DOHH2 (cell line): ENCODE results near the gene PELI3.

ENCODE experiments used
- H3F3A ChIP-seq: fragments of 200-600 bp; sonication (generic), shearing (Covaris generic); 2 replicates; pipeline ENCODE4 v1.6.0; 2016; ENCODE audit warnings: antibody characterized with exemption, mild to moderate bottlenecking; ENCODE audit not compliant: control insufficient read depth, insufficient read depth
- H3K27ac ChIP-seq: fragments of 200-600 bp; sonication (generic); 2 replicates; pipeline ENCODE4 v1.5.1; 2014; ENCODE audit warnings: low read depth, mild to moderate bottlenecking, low read length, moderate library complexity
- H3K27me3 ChIP-seq: fragments of 200-600 bp; sonication (generic); 2 replicates; pipeline ENCODE4 v1.6.1; 2014; ENCODE audit warnings: mild to moderate bottlenecking, low read length, mixed read lengths; ENCODE audit not compliant: control insufficient read depth
- H3K36me3 ChIP-seq: fragments of 200-600 bp; sonication (generic); 2 replicates; pipeline ENCODE4 v1.6.1; 2014; ENCODE audit warnings: mild to moderate bottlenecking, low read length, moderate library complexity, mixed read lengths; ENCODE audit not compliant: control insufficient read depth
- H3K4me1 ChIP-seq: fragments of 200-600 bp; sonication (generic); 2 replicates; pipeline ENCODE4 v1.6.1; 2014; ENCODE audit warnings: mild to moderate bottlenecking, low read length, mixed read lengths; ENCODE audit not compliant: control insufficient read depth
- H3K4me2 ChIP-seq: fragments of 200-600 bp; sonication (generic); 2 replicates; pipeline ENCODE4 v1.6.0; 2014; ENCODE audit warnings: mild to moderate bottlenecking, low read length, moderate library complexity
- H3K4me3 ChIP-seq: fragments of 200-600 bp; sonication (generic); 2 replicates; pipeline ENCODE4 v1.5.1; 2014; ENCODE audit warnings: mild to moderate bottlenecking, low read length, mixed read lengths
- H3K79me2 ChIP-seq: fragments of 200-600 bp; sonication (generic); 2 replicates; pipeline ENCODE4 v1.6.1; 2014; ENCODE audit warnings: mild to moderate bottlenecking, low read length, mixed read lengths; ENCODE audit not compliant: control insufficient read depth
- H3K9me2 ChIP-seq: fragments of 200-600 bp; sonication (generic); replicated peaks from 2 replicates; pipeline ENCODE4 v1.6.1; 2014; ENCODE audit warnings: mild to moderate bottlenecking, low read length, mixed read lengths; ENCODE audit not compliant: control insufficient read depth
- H3K9me3 ChIP-seq: fragments of 200-600 bp; sonication (generic); 2 replicates; pipeline ENCODE4 v1.6.1; 2014; ENCODE audit warnings: antibody characterized with exemption, low read length, mixed read lengths; ENCODE audit not compliant: control insufficient read depth, insufficient read depth
- H4K20me1 ChIP-seq: fragments of 200-600 bp; sonication (generic); 2 replicates; pipeline ENCODE4 v1.6.0; 2014; ENCODE audit warnings: low read depth, mild to moderate bottlenecking, antibody characterized with exemption, low read length, moderate library complexity; ENCODE audit not compliant: control insufficient read depth, insufficient read depth
- EZH2phosphoT487 ChIP-seq: fragments of 200-600 bp; sonication (generic); IDR thresholded peaks from 2 replicates; pipeline ENCODE4 v1.6.1; 2017; ENCODE audit warnings: borderline replicate concordance, mild to moderate bottlenecking, antibody characterized with exemption, low read length, moderate library complexity, mixed read lengths
- TF ChIP-seq, protein P1 (sequence below): fragments of 200-600 bp; sonication (generic); IDR thresholded peaks from one replicate; pipeline ENCODE4 v1.5.1; 2014; ENCODE audit warnings: antibody characterized with exemption, mild to moderate bottlenecking, low read depth, low read length; ENCODE audit not compliant: poor library complexity, severe bottlenecking

Gene PELI3

DNA sequence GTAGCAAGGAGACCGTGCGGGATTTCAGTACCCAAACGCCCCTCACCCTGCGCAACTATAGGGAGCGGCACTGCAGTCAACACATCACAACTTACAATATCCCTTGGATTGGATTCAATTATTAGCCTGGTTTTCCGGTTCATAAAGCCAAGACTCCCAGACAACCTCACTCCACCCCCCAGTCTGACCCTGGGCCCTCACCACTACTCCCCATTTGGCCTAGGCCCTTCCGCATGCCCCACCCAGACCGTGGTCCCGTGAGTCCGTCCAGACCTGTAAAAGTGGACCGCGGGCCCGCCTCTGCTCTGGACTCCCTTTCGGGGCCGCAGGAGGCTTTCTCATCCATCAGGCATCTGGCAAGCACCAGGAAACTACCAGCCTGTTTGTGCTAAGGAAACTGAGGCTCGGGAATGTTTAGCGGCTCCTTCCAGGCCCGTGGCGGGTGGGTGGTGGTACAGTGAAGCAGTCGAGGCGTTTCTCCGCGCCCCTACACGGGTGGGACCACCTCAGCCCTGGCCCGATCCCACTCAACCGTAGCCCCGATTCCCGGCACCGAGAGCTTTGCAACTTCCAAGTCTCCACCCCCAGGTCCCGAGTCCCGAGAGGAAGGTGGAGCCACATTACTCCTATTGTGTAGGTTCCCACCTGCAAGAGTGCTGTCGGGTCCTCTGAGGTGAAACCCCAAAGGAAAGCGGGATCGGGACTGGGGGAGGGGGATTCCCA lies 12.8 kb downstream of the PELI3 start:
- Histone ChIP-seq H4K20me1 (peaks cover 6% of the 10 kb centered on the region; the same call in 1 of the 2 replicates), H3K27me3 (no peaks in the 10 kb centered on the region), H3K4me3 (peak overlapping the region; percentile 82), H3K36me3 (peaks cover 10% of the 10 kb centered on the region; the same call in 1 of the 2 replicates), H3K27ac (peak overlapping the region; percentile 45), H3F3A (no peaks in the 10 kb centered on the region), H3K9me2 (no peaks in the 10 kb centered on the region), H3K4me2 (peak overlapping the region; percentile 80), H3K4me1 (peaks cover 14% of the 10 kb centered on the region), H3K79me2 (peaks cover 24% of the 10 kb centered on the region), H3K9me3 (no peaks in the 10 kb centered on the region)
- TF ChIP-seq, protein P1, sequence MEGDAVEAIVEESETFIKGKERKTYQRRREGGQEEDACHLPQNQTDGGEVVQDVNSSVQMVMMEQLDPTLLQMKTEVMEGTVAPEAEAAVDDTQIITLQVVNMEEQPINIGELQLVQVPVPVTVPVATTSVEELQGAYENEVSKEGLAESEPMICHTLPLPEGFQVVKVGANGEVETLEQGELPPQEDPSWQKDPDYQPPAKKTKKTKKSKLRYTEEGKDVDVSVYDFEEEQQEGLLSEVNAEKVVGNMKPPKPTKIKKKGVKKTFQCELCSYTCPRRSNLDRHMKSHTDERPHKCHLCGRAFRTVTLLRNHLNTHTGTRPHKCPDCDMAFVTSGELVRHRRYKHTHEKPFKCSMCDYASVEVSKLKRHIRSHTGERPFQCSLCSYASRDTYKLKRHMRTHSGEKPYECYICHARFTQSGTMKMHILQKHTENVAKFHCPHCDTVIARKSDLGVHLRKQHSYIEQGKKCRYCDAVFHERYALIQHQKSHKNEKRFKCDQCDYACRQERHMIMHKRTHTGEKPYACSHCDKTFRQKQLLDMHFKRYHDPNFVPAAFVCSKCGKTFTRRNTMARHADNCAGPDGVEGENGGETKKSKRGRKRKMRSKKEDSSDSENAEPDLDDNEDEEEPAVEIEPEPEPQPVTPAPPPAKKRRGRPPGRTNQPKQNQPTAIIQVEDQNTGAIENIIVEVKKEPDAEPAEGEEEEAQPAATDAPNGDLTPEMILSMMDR, result no peak
- TF ChIP-seq EZH2phosphoT487, result no peak

DNA sequence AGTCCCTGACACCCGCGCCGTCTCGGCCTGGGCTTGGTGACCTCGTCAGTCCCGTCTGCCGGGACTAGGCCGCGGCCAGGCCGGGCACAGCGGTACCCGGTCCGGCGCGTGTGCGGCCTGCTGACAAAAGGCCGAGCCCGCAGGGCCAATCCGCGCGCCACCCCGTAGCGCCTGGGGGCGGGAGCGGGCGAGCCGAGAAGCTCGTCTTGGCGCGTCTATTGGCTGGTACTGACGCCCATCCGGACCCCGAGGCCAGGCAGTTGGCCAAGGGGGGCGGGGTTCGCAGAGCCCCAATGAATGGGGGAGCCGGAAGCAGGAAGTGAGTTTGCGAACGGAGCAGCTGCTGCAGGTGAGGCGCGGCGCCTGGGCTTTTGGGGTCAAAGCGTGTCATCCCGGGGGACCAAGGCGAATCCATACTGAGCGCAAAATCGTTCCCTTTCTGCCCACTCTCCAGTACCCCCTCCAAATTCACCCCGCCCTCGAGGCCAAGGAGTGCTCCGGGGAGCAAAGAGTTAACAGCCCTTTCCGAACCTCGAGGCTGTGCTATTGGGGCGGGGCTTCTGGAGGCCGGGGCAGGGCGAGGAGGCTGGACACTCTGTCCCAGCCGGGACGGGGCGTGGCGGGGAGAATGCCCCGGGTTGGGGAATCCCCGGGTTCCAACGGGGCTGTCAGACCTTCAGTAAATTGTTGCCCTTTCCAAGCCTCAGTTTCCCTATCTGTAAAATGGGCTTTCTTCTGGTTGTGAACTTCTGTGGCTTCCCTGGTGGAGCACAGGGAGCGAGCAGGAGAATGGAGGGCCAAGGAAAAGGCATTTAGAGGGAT lies 13.6 kb downstream of the PELI3 start, which contains the start of gene DPP3:
DPP3 (plus strand) TSS at position 318 of the 822 bp plus-strand sequence. CDS start 1,767 bp downstream, outside the sequence.
- peak within 1 kb of the TSS; percentile 45 for H3K27ac ChIP-seq
- no peaks in the 10 kb centered on the region for H3K9me3 ChIP-seq
- TF ChIP-seq, protein P1, result no peak
- no peak for TF ChIP-seq EZH2phosphoT487
- H4K20me1 ChIP-seq, result peaks cover 6% of the 10 kb centered on the region; the same call in 1 of the 2 replicates
- peak within 1 kb of the TSS; percentile 82 for H3K4me3 ChIP-seq
- peaks cover 24% of the 10 kb centered on the region for H3K79me2 ChIP-seq
- peaks cover 10% of the 10 kb centered on the region; the same call in 1 of the 2 replicates for H3K36me3 ChIP-seq
- H3K9me2 ChIP-seq, result no peaks in the 10 kb centered on the region
- no peaks in the 10 kb centered on the region for H3F3A ChIP-seq
- peak within 1 kb of the TSS; percentile 80 for H3K4me2 ChIP-seq
- H3K27me3 ChIP-seq, result no peaks in the 10 kb centered on the region
- H3K4me1 ChIP-seq, result peaks cover 14% of the 10 kb centered on the region

DNA sequence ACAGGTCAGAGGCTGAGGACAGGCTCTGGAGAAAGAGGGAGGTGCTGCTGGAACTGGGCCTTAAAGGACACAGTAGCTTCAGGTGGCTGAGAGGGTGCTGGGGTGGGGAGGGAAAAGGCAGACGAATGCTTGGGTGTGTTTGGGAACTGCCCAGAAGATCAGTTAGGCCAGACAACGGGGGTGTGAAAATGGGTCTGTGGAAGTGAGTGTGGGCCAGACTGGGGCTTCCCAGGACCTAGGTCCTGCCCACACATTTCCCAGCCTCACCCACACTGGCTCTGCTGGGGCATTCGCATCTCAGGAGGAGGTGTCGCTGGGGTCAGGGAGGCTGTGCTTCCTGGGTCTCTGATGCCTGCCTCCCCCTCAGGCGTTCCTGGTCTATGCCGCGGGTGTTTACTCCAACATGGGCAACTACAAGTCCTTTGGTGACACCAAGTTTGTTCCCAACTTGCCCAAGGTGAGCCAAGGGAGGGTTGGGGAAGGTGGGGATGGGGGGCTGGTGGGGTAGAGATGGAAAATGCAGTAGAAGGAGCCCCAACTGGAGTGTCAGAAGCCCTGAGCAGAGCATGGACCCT lies 18.2 kb downstream of the PELI3 start:
- Histone ChIP-seq H4K20me1 (no peaks in the 10 kb centered on the region), H3K4me1 (peaks cover 7% of the 10 kb centered on the region), H3K27me3 (no peaks in the 10 kb centered on the region), H3K9me3 (no peaks in the 10 kb centered on the region), H3K79me2 (peaks cover 10% of the 10 kb centered on the region), H3F3A (no peaks in the 10 kb centered on the region), H3K4me3 (no peak overlapping the region), H3K27ac (no peak overlapping the region), H3K4me2 (no peak overlapping the region), H3K36me3 (peaks cover 18% of the 10 kb centered on the region; the same call in 1 of the 2 replicates), H3K9me2 (no peaks in the 10 kb centered on the region)
- no peak for TF ChIP-seq EZH2phosphoT487
- TF ChIP-seq, protein P1, result no peak
